Smooth muscle cell of the coronary artery (primary cell): ENCODE data around the gene RIPK3. TPM values are rescaled to one million over a fixed set of nuclear protein-coding genes. Genes with fewer than 3 reads are reported as not detected.

Source experiments
- total RNA-seq: library from RNA; depleted of rRNA; stranded (reverse); fragments of >200 nt; gene quantifications from 2 replicates; pipeline ENCODE4 v1.2.3, GENCODE V29; 2014; ENCODE audit warnings: low replicate concordance

The RIPK3 gene
- total RNA-seq: 0.23 and 9.4 TPM in 2 replicates

GRCh38 chr14:24339284-24340151, at the start of gene RIPK3:
TSS of gene RIPK3 (minus strand) at chr14:24339991. CDS start at chr14:24339826, 165 bp downstream.

GRCh38 chr14:24367514-24368211, 27.9 kb upstream of the RIPK3 start, which contains the start of gene NFATC4:
TSS of gene NFATC4 (plus strand) at chr14:24368184. CDS start at chr14:24368341, 157 bp downstream.

GRCh38 chr14:24334431-24335291, 5.1 kb downstream of the RIPK3 start, which contains the start of gene ADCY4:
TSS of gene ADCY4 (minus strand) at chr14:24335071. CDS start at chr14:24334652, 419 bp downstream.

GRCh38 chr14:24310646-24311604, 28.9 kb downstream of the RIPK3 start, which contains the start of gene LTB4R:
TSS of gene LTB4R (plus strand) at chr14:24311502. CDS start at chr14:24315652, 4,150 bp downstream.

GRCh38 chr14:24309538-24310264, 30.1 kb downstream of the RIPK3 start, which contains the start of gene LTB4R2:
TSS of gene LTB4R2 (plus strand) at chr14:24310140. CDS start at chr14:24310665, 525 bp downstream.

GRCh38 chr14:24307575-24308341, 32.0 kb downstream of the RIPK3 start, which contains the start of gene CIDEB:
TSS of gene CIDEB (minus strand) at chr14:24307977. CDS start at chr14:24307858, 119 bp downstream.

GRCh38 chr14:24299255-24300191, 40.3 kb downstream of the RIPK3 start, which contains the start of the genes DHRS1 and NOP9:
TSS of gene DHRS1 (minus strand) at chr14:24299780. CDS start at chr14:24299106, 674 bp downstream.
TSS of gene NOP9 (plus strand) at chr14:24299850. CDS start at chr14:24299955, 105 bp downstream.

Other genes with a start within 250 kb of the RIPK3 start
- 13.3 and 44.0 TPM in 2 replicates for gene PCK2, start 245.7 kb downstream of the RIPK3 start, total RNA-seq
- 59.1 and 62.1 TPM in 2 replicates for gene DCAF11, start 225.2 kb downstream of the RIPK3 start, total RNA-seq
- 0.47 and 1.2 TPM in 2 replicates for gene NRL, start 225.0 kb downstream of the RIPK3 start, total RNA-seq
- gene FITM1, start 209.3 kb downstream of the RIPK3 start, total RNA-seq: 0.23 TPM in 1 of 2 replicates, not detected in the other
- gene PSME1, start 203.8 kb downstream of the RIPK3 start, total RNA-seq: 55.3 and 80.6 TPM in 2 replicates
- 19.2 and 21.9 TPM in 2 replicates for gene EMC9, start 198.4 kb downstream of the RIPK3 start, total RNA-seq
- gene PSME2, start 193.4 kb downstream of the RIPK3 start, total RNA-seq: 28.2 and 87.8 TPM in 2 replicates
- gene RNF31, start 192.5 kb downstream of the RIPK3 start, total RNA-seq: 22.2 and 24.9 TPM in 2 replicates
- gene IRF9, start 178.7 kb downstream of the RIPK3 start, total RNA-seq: 68.4 and 96.8 TPM in 2 replicates
- gene REC8, start 167.9 kb downstream of the RIPK3 start, total RNA-seq: 0.12 and 0.83 TPM in 2 replicates
- 27.1 and 41.9 TPM in 2 replicates for gene IPO4, start 151.2 kb downstream of the RIPK3 start, total RNA-seq
- 42.9 and 55.9 TPM in 2 replicates for gene TM9SF1, start 144.6 kb downstream of the RIPK3 start, total RNA-seq
- gene TSSK4, start 134.3 kb downstream of the RIPK3 start, total RNA-seq: 0.12 TPM in 1 of 2 replicates, not detected in the other
- gene CHMP4A, start 126.5 kb downstream of the RIPK3 start, total RNA-seq: 24.2 and 29.7 TPM in 2 replicates
- 10.8 and 18.3 TPM in 2 replicates for gene MDP1, start 123.9 kb downstream of the RIPK3 start, total RNA-seq
- 272 and 446 TPM in 2 replicates for gene NEDD8, start 107.6 kb downstream of the RIPK3 start, total RNA-seq
- gene GMPR2, start 107.1 kb downstream of the RIPK3 start, total RNA-seq: 72.7 and 109 TPM in 2 replicates
- gene TINF2, start 97.4 kb downstream of the RIPK3 start, total RNA-seq: 38.3 and 42.2 TPM in 2 replicates
- gene TGM1, start 76.8 kb downstream of the RIPK3 start, total RNA-seq: 1.6 and 2.5 TPM in 2 replicates
- gene RABGGTA, start 68.4 kb downstream of the RIPK3 start, total RNA-seq: 16.8 and 22.3 TPM in 2 replicates
- gene DHRS1, start 40.2 kb downstream of the RIPK3 start, total RNA-seq: 13.5 and 20.9 TPM in 2 replicates
- 14.4 and 17.4 TPM in 2 replicates for gene NOP9, start 40.1 kb downstream of the RIPK3 start, total RNA-seq
- 0.08 and 3.3 TPM in 2 replicates for gene CIDEB, start 32.0 kb downstream of the RIPK3 start, total RNA-seq
- 1.2 and 2.3 TPM in 2 replicates for gene LTB4R2, start 29.9 kb downstream of the RIPK3 start, total RNA-seq
- gene LTB4R, start 28.5 kb downstream of the RIPK3 start, total RNA-seq: 0.75 and 6.3 TPM in 2 replicates
- gene ADCY4, start 4.9 kb downstream of the RIPK3 start, total RNA-seq: 0.60 and 16.7 TPM in 2 replicates
- 18.4 and 77.3 TPM in 2 replicates for gene NFATC4, start 28.2 kb upstream of the RIPK3 start, total RNA-seq
- 3.2 and 9.0 TPM in 2 replicates for gene NYNRIN, start 59.0 kb upstream of the RIPK3 start, total RNA-seq
- 1.6 and 7.4 TPM in 2 replicates for gene CBLN3, start 89.7 kb upstream of the RIPK3 start, total RNA-seq
- gene KHNYN, start 90.0 kb upstream of the RIPK3 start, total RNA-seq: 42.2 and 45.3 TPM in 2 replicates
- 4.4 and 11.3 TPM in 2 replicates for gene SDR39U1, start 102.8 kb upstream of the RIPK3 start, total RNA-seq
- not detected in 2 replicates for gene CMA1, start 168.3 kb upstream of the RIPK3 start, total RNA-seq
- not detected in 2 replicates for gene CTSG, start 236.3 kb upstream of the RIPK3 start, total RNA-seq